ENCODE results near the gene P3H3. TPM values are rescaled to one million over a fixed set of nuclear protein-coding genes. Genes with fewer than 3 reads are reported as not detected.

The P3H3 gene
- total RNA-seq, 2 experiments from 2014 or later, result 1.9 to 2.0 TPM

Other genes starting within 250 kb of the P3H3 start
- 100 to 1,000 TPM; 232 to 245 TPM for gene CHD4, start 221.0 kb upstream of the P3H3 start, total RNA-seq
- gene LPAR5, start 192.4 kb upstream of the P3H3 start, total RNA-seq, result 1 to 10 TPM; 1.7 to 2.2 TPM
- gene ACRBP, start 181.0 kb upstream of the P3H3 start, total RNA-seq, result 1 to 10 TPM; 2.3 to 2.4 TPM
- gene ING4, start 165.3 kb upstream of the P3H3 start, total RNA-seq, result 10 to 100 TPM; 17.3 to 17.8 TPM
- gene ZNF384, start 139.0 kb upstream of the P3H3 start, total RNA-seq, result 10 to 100 TPM; 52.6 to 56.6 TPM
- gene PIANP, start 127.6 kb upstream of the P3H3 start, total RNA-seq, result under 1 TPM; 0.21 to 0.27 TPM
- gene COPS7A, start 104.4 kb upstream of the P3H3 start, total RNA-seq, result 10 to 100 TPM; 43.0 to 47.8 TPM
- gene MLF2, start 75.3 kb upstream of the P3H3 start, total RNA-seq, result 100 to 1,000 TPM; 140 to 143 TPM
- gene PTMS, start 62.0 kb upstream of the P3H3 start, total RNA-seq, result 10 to 100 TPM; 35.1 to 44.2 TPM
- gene LAG3, start 55.9 kb upstream of the P3H3 start, total RNA-seq, result 10 to 100 TPM; 22.8 to 25.1 TPM
- 100 to 1,000 TPM; 155 to 161 TPM for gene CD4, start 38.9 kb upstream of the P3H3 start, total RNA-seq
- under 1 TPM in 1 of 2 experiments, not detected in 1; 0.24 TPM for gene GPR162, start 6.6 kb upstream of the P3H3 start, total RNA-seq
- under 1 TPM; 0.48 to 0.54 TPM for gene GNB3, start 12.5 kb downstream of the P3H3 start, total RNA-seq
- gene CDCA3, start 22.9 kb downstream of the P3H3 start, total RNA-seq, result 100 to 1,000 TPM; 106 to 108 TPM
- gene USP5, start 23.7 kb downstream of the P3H3 start, total RNA-seq, result 100 to 1,000 TPM; 115 to 123 TPM
- gene TPI1, start 39.1 kb downstream of the P3H3 start, total RNA-seq, result 1,000 to 10,000 TPM; 1,222 to 1,282 TPM
- gene SPSB2, start 44.9 kb downstream of the P3H3 start, total RNA-seq, result 1 to 10 TPM; 2.6 to 2.8 TPM
- 1 to 10 TPM; 6.3 to 6.4 TPM for gene LRRC23, start 76.4 kb downstream of the P3H3 start, total RNA-seq
- gene ENO2, start 86.2 kb downstream of the P3H3 start, total RNA-seq, result 100 to 1,000 TPM; 128 to 131 TPM
- 10 to 100 TPM; 20.1 to 22.2 TPM for gene ATN1, start 99.6 kb downstream of the P3H3 start, total RNA-seq
- not detected for gene RNU7-1, start 115.4 kb downstream of the P3H3 start, total RNA-seq
- 100 to 1,000 TPM; 242 to 245 TPM for gene C12orf57, start 115.6 kb downstream of the P3H3 start, total RNA-seq
- 100 to 1,000 TPM; 334 to 348 TPM for gene PTPN6, start 122.9 kb downstream of the P3H3 start, total RNA-seq
- 100 to 1,000 TPM; 389 to 392 TPM for gene PHB2, start 142.3 kb downstream of the P3H3 start, total RNA-seq
- gene EMG1, start 142.5 kb downstream of the P3H3 start, total RNA-seq, result 10 to 100 TPM; 89.1 to 91.9 TPM
- gene LPCAT3, start 190.1 kb downstream of the P3H3 start, total RNA-seq, result 10 to 100 TPM; 22.7 to 27.2 TPM
- gene C1S, start 232.3 kb downstream of the P3H3 start, total RNA-seq, result 1 to 10 TPM; 2.2 to 3.1 TPM

All from activated naive CD4-positive, alpha-beta T cell treated with anti-CD3 and anti-CD28 coated beads for 36 hours (primary cell).